IMR-90 (cell line): ENCODE results near the gene TBC1D1. TPM values are rescaled to one million over a fixed set of nuclear protein-coding genes. Genes with fewer than 3 reads are reported as not detected.

Experiments used
- ATAC-seq: fragments of 200-7000 bp; cut with Tn5 transposase; 2 replicates; pipeline ENCODE4 v1.9.1; 2020; ENCODE audit warnings: low read depth, mild to moderate bottlenecking, moderate library complexity
- BruUV-seq: library from RNA; stranded (reverse); fragments of 400-500 nt; replicated peaks from 2 replicates; lab custom pipeline; 2021; lab: Mats Ljungman, UMichigan
- CTCF ChIA-PET: fragments of 300-600 bp; formaldehyde crosslinking; extraction: SDS; loops from one replicate; lab custom pipeline; 2021; ENCODE audit warnings: antibody characterized with exemption; lab: Yijun Ruan, JAX
- POLR2A ChIA-PET: fragments of 300-600 bp; sonication (Branson Sonifier 250); formaldehyde crosslinking; loops from one replicate; lab custom pipeline; 2022; ENCODE audit warnings: antibody characterized with exemption; ENCODE audit not compliant: unreplicated experiment; lab: Charles Lee
- DNase-seq: peaks from one replicate; pipeline ENCODE4 v3.0.0; 2013
- H2AFZ ChIP-seq: replicated peaks from 2 replicates; pipeline ENCODE3; 2013; ENCODE audit warnings: low read length, mild to moderate bottlenecking; ENCODE audit not compliant: poor library complexity
- H2AK5ac ChIP-seq: 2 replicates; pipeline ENCODE4 v1.6.1; 2013; ENCODE audit warnings: low read depth, low read length, inconsistent platforms
- H2AK9ac ChIP-seq: replicated peaks from 2 replicates; pipeline ENCODE3; 2013; ENCODE audit warnings: mild to moderate bottlenecking, low read depth, low read length, moderate library complexity; ENCODE audit not compliant: poor library complexity
- H2BK120ac ChIP-seq: 2 replicates; pipeline ENCODE4 v1.6.1; 2013; ENCODE audit warnings: low read depth, low read length, inconsistent platforms
- H2BK15ac ChIP-seq: 3 replicates; pipeline ENCODE4 v1.6.1; 2013; ENCODE audit warnings: low read depth, low read length, inconsistent platforms
- H2BK20ac ChIP-seq: 2 replicates; pipeline ENCODE4 v1.6.1; 2013; ENCODE audit warnings: low read depth, mild to moderate bottlenecking, inconsistent platforms, low read length, moderate library complexity
- H2BK5ac ChIP-seq: 2 replicates; pipeline ENCODE4 v1.6.1; 2013; ENCODE audit warnings: mild to moderate bottlenecking, low read depth, low read length, inconsistent platforms; ENCODE audit not compliant: poor library complexity, severe bottlenecking
- H3K14ac ChIP-seq: replicated peaks from 2 replicates; pipeline ENCODE4 v1.6.1; 2013; ENCODE audit warnings: low read depth, low read length, inconsistent platforms
- H3K18ac ChIP-seq: 2 replicates; pipeline ENCODE4 v1.6.1; 2013; ENCODE audit warnings: low read depth, low read length, control low read depth
- H3K23ac ChIP-seq: 2 replicates; pipeline ENCODE4 v1.6.1; 2013; ENCODE audit warnings: low read depth, low read length, inconsistent platforms
- H3K27ac ChIP-seq: 2 replicates; pipeline ENCODE4 v1.5.1; 2013; ENCODE audit warnings: mild to moderate bottlenecking, control low read depth, low read length; ENCODE audit not compliant: insufficient read depth
- H3K27me3 ChIP-seq: 2 replicates; pipeline ENCODE4 v1.6.1; 2013; ENCODE audit warnings: low read length; ENCODE audit not compliant: control insufficient read depth, insufficient read depth
- H3K36me3 ChIP-seq: 2 replicates; pipeline ENCODE4 v1.6.1; 2013; ENCODE audit warnings: low read length, mixed read lengths; ENCODE audit not compliant: control insufficient read depth, insufficient read depth
- H3K4ac ChIP-seq: 2 replicates; pipeline ENCODE4 v1.6.1; 2013; ENCODE audit warnings: low read depth, low read length, inconsistent platforms
- H3K4me1 ChIP-seq: 2 replicates; pipeline ENCODE4 v1.6.1; 2013; ENCODE audit warnings: low read length, mixed read lengths; ENCODE audit not compliant: control insufficient read depth, insufficient read depth
- H3K4me2 ChIP-seq: 2 replicates; pipeline ENCODE4 v1.6.1; 2013; ENCODE audit warnings: low read depth, mild to moderate bottlenecking, control low read depth, low read length, moderate library complexity
- H3K4me3 ChIP-seq: 2 replicates; pipeline ENCODE4 v1.5.1; 2013; ENCODE audit warnings: low read depth, mild to moderate bottlenecking, control low read depth, low read length, moderate library complexity; ENCODE audit not compliant: insufficient read depth
- H3K56ac ChIP-seq: 2 replicates; pipeline ENCODE4 v1.6.1; 2013; ENCODE audit warnings: low read length, inconsistent platforms; ENCODE audit not compliant: insufficient read depth; ENCODE audit errors: extremely low read depth
- H3K79me1 ChIP-seq, 2 experiments: 2 replicates each; pipeline ENCODE4 v1.6.1; 2013; ENCODE audit warnings: low read length in 2 of 2, inconsistent platforms in 1 of 2, low read depth in 1 of 2
- H3K9ac ChIP-seq: 2 replicates; pipeline ENCODE4 v1.6.1; 2013; ENCODE audit warnings: low read depth, low read length, control low read depth
- H3K9me1 ChIP-seq: 2 replicates; pipeline ENCODE4 v1.6.1; 2013; ENCODE audit warnings: low read length, inconsistent platforms; ENCODE audit not compliant: insufficient read depth
- H3K9me3 ChIP-seq: 2 replicates; pipeline ENCODE4 v1.6.1; 2013; ENCODE audit warnings: low read length; ENCODE audit not compliant: control insufficient read depth, insufficient read depth
- H4K20me1 ChIP-seq: 2 replicates; pipeline ENCODE4 v1.6.1; 2013; ENCODE audit warnings: low read length, inconsistent platforms; ENCODE audit not compliant: insufficient read depth
- H4K5ac ChIP-seq: 2 replicates; pipeline ENCODE4 v1.6.1; 2013; ENCODE audit warnings: mild to moderate bottlenecking, low read depth, low read length, control low read depth
- H4K8ac ChIP-seq, 2 experiments: 2 replicates each; pipeline ENCODE4 v1.6.1; 2013; ENCODE audit warnings: low read depth in 2 of 2, low read length in 2 of 2, control low read depth in 1 of 2, inconsistent platforms in 1 of 2
- H4K91ac ChIP-seq: 2 replicates; pipeline ENCODE4 v1.6.1; 2013; ENCODE audit warnings: low read depth, low read length, inconsistent platforms; ENCODE audit not compliant: insufficient read depth
- CHD1 ChIP-seq: IDR thresholded peaks from 2 replicates; pipeline ENCODE4 v1.6.1; 2012; ENCODE audit warnings: low read depth, low read length, improper control_type of control experiment
- FOS ChIP-seq: fragments of 150-350 bp; IDR thresholded peaks from 2 replicates; pipeline ENCODE4 v1.6.1; 2016; ENCODE audit warnings: low read depth, low read length
- MAFK ChIP-seq: IDR thresholded peaks from 2 replicates; pipeline ENCODE4 v1.6.1; 2012; ENCODE audit warnings: low read depth, low read length, improper control_type of control experiment
- MXI1 ChIP-seq: IDR thresholded peaks from 2 replicates; pipeline ENCODE4 v1.6.1; 2012; ENCODE audit warnings: low read depth, mild to moderate bottlenecking, low read length, moderate library complexity, borderline replicate concordance
- POLR2A ChIP-seq: IDR thresholded peaks from 2 replicates; pipeline ENCODE4 v1.6.1; 2012; ENCODE audit warnings: mild to moderate bottlenecking, low read depth, low read length
- RCOR1 ChIP-seq: IDR thresholded peaks from 2 replicates; pipeline ENCODE4 v1.6.1; 2012; ENCODE audit warnings: mild to moderate bottlenecking, low read length, improper control_type of control experiment; ENCODE audit not compliant: insufficient replicate concordance
- WGBS, 2 experiments: methylation state at CpG; one replicate each; pipeline versions ENCODE4 v1.1.5 to v1.1.7; 2013; ENCODE audit warnings: missing lambda C conversion rate in 2 of 2; ENCODE audit not compliant: insufficient read length in 1 of 2; ENCODE audit errors: extremely low coverage in 2 of 2; 5-methylcytosine and 5-hydroxymethylcytosine counted together
- dilution Hi-C: fragments of 300-500 bp; cut with HindIII; formaldehyde crosslinking; loops from one replicate; pipeline ENCODE4 v1.14.3; 2018; ENCODE audit warnings: low sequenced_read_pairs; ENCODE audit not compliant: unreplicated experiment
- in situ Hi-C: fragments of 300-500 bp; cut with MboI; formaldehyde crosslinking; loops from 3 replicates; pipeline ENCODE4 v1.14.3; 2019; ENCODE audit warnings: low sequenced_read_pairs, inconsistent platforms, mixed read lengths
- intact Hi-C: fragments of 100-400 bp; cut with micrococcal nuclease; formaldehyde crosslinking; loops from 2 replicates; pipeline ENCODE4 v1.10.0; 2022
- polyA plus RNA-seq, 3 experiments: library from polyadenylated mRNA; depleted of rRNA; stranded (reverse); fragments of >200 nt; gene quantifications; 2 replicates each; pipeline ENCODE4 v1.2.3, GENCODE V29; 2012; ENCODE audit warnings: low replicate concordance in 1 of 3
- total RNA-seq: library from RNA; depleted of rRNA; stranded (reverse); fragments of >200 nt; gene quantifications from 2 replicates; pipeline ENCODE4 v1.2.3, GENCODE V29; 2012
- TF ChIP-seq, protein P1 (sequence below): fragments of 150-350 bp; IDR thresholded peaks from 2 replicates; pipeline ENCODE4 v1.6.1; 2016; ENCODE audit warnings: low read depth, mild to moderate bottlenecking, low read length, moderate library complexity, borderline replicate concordance

The TBC1D1 gene
- total and polyA plus RNA-seq, 2 of the 4 experiments (the other 2 are of a cell fraction): 42.4 to 104 TPM

DNA sequence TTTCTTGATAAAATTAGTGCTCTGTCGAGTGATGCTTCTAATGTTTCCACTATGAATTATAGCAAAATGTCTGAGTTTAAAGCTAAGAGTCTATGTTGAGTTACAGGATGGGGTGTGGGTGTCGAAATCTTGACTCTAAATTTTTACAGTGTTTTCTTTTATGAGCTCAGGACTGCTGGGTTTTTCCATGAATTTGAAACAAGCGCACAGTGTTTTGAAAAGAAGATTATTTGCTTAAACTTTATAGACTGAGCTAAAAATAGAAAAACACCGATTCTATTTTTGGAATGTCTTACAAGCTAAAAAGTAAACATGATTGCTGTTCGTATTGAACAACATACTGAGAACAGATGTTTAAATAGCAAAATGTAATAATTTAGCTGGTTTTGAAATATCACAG, 76.9 kb downstream of the TBC1D1 start:
- peak; percentile 29 for DNase-seq
- BruUV-seq: no TSS peak
- no peak overlapping the region for H3K27ac ChIP-seq
- H4K20me1 ChIP-seq: no peaks in the 10 kb centered on the region
- intact Hi-C loops (no loop called here), dilution Hi-C loops (no loop called here), in situ Hi-C loops (no loop called here)
- ChIA-PET POLR2A (no interaction called here), CTCF (interaction anchor here (0.7 kb wide), 1 partner anchor 10 kb away, joined by 4 read pairs; no protein-coding TSS in a partner anchor)
- TF ChIP-seq MAFK (no peak), MXI1 (no peak), CHD1 (no peak), RCOR1 (no peak), POLR2A (no peak), FOS (no peak)
- TF ChIP-seq, protein P1, sequence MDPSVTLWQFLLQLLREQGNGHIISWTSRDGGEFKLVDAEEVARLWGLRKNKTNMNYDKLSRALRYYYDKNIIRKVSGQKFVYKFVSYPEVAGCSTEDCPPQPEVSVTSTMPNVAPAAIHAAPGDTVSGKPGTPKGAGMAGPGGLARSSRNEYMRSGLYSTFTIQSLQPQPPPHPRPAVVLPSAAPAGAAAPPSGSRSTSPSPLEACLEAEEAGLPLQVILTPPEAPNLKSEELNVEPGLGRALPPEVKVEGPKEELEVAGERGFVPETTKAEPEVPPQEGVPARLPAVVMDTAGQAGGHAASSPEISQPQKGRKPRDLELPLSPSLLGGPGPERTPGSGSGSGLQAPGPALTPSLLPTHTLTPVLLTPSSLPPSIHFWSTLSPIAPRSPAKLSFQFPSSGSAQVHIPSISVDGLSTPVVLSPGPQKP: no peak
- H3K4me3 ChIP-seq: no peak overlapping the region
- H3K23ac ChIP-seq: no peak overlapping the region
- H3K18ac ChIP-seq: no peak overlapping the region
- H3K9ac ChIP-seq: no peak overlapping the region
- no peak overlapping the region for H2BK5ac ChIP-seq
- no peak overlapping the region for H2AK5ac ChIP-seq
- no peak overlapping the region for H2AFZ ChIP-seq
- no peaks in the 10 kb centered on the region; the same call in 1 of the 2 replicates for H3K4me1 ChIP-seq
- no peak overlapping the region for H2AK9ac ChIP-seq
- H4K91ac ChIP-seq: no peak overlapping the region
- no peaks in the 10 kb centered on the region for H3K36me3 ChIP-seq
- no peaks in the 10 kb centered on the region for H3K79me1 ChIP-seq
- no peak overlapping the region for H3K56ac ChIP-seq
- ATAC-seq: no peak
- H3K4ac ChIP-seq: no peak overlapping the region
- no peak overlapping the region for H4K8ac ChIP-seq
- no peak overlapping the region for H2BK20ac ChIP-seq
- no peak overlapping the region for H2BK15ac ChIP-seq
- H2BK120ac ChIP-seq: no peak overlapping the region
- H3K9me1 ChIP-seq: no peaks in the 10 kb centered on the region
- no peak overlapping the region for H3K14ac ChIP-seq
- 20% methylated on average over 1 of the region's 5 CpGs; no CpG with 5 or more reads in 1 of the 2 experiments for WGBS, 2 experiments
- H3K27me3 ChIP-seq: peaks cover 7% of the 10 kb centered on the region
- no peak overlapping the region; the same call in 1 of the 2 replicates for H3K4me2 ChIP-seq
- no peaks in the 10 kb centered on the region for H3K9me3 ChIP-seq
- H4K5ac ChIP-seq: no peak overlapping the region
